Karpas-422 (cell line): ENCODE results near the gene RPS16. TPM values are rescaled to one million over a fixed set of nuclear protein-coding genes. Genes with fewer than 3 reads are reported as not detected.

Experiments used
- DNase-seq: peaks from one replicate; pipeline ENCODE4 v3.0.0-alpha.2; 2015
- H2AFZ ChIP-seq: fragments of 200-600 bp; sonication (generic); 2 replicates; pipeline ENCODE4 v1.6.1; 2014; ENCODE audit warnings: antibody characterized with exemption, low read length, mixed read lengths
- H3K27ac ChIP-seq: fragments of 200-600 bp; sonication (generic); 2 replicates; pipeline ENCODE4 v1.5.1; 2014; ENCODE audit warnings: mild to moderate bottlenecking, low read length, moderate library complexity
- H3K27me3 ChIP-seq: fragments of 200-600 bp; sonication (generic); 2 replicates; pipeline ENCODE4 v1.6.1; 2014; ENCODE audit warnings: low read length, mixed read lengths
- H3K36me3 ChIP-seq: fragments of 200-600 bp; sonication (generic); 2 replicates; pipeline ENCODE4 v1.6.1; 2014; ENCODE audit warnings: low read length, mixed read lengths; ENCODE audit not compliant: insufficient read depth
- H3K4me1 ChIP-seq: fragments of 200-600 bp; sonication (generic); 2 replicates; pipeline ENCODE4 v1.6.1; 2014; ENCODE audit warnings: mild to moderate bottlenecking, low read length, mixed read lengths
- H3K4me2 ChIP-seq: fragments of 200-600 bp; sonication (generic); 2 replicates; pipeline ENCODE4 v1.6.1; 2014; ENCODE audit warnings: low read length, low read depth, mild to moderate bottlenecking; ENCODE audit not compliant: poor library complexity, severe bottlenecking
- H3K4me3 ChIP-seq: fragments of 200-600 bp; sonication (generic); 2 replicates; pipeline ENCODE4 v1.5.1; 2014; ENCODE audit warnings: mild to moderate bottlenecking, antibody characterized with exemption, low read length, mixed read lengths
- H3K79me2 ChIP-seq: fragments of 200-600 bp; sonication (generic); 2 replicates; pipeline ENCODE4 v1.6.1; 2014; ENCODE audit warnings: mild to moderate bottlenecking, low read length, mixed read lengths
- H3K9ac ChIP-seq: fragments of 200-600 bp; sonication (generic); 2 replicates; pipeline ENCODE4 v1.6.0; 2014; ENCODE audit warnings: low read length
- H3K9me2 ChIP-seq: fragments of 200-600 bp; sonication (generic), shearing (Covaris generic); replicated peaks from 2 replicates; pipeline ENCODE4 v1.6.0; 2014; ENCODE audit warnings: mild to moderate bottlenecking, low read length, moderate library complexity; ENCODE audit not compliant: insufficient read depth
- H3K9me3 ChIP-seq: fragments of 300-700, 200-600 bp; sonication (generic); 2 replicates; pipeline ENCODE4 v1.6.1; 2014; ENCODE audit warnings: low read length, mixed read lengths
- H4K20me1 ChIP-seq: fragments of 200-600 bp; sonication (generic); 2 replicates; pipeline ENCODE4 v1.6.1; 2014; ENCODE audit warnings: mild to moderate bottlenecking, antibody characterized with exemption, low read length, low read depth; ENCODE audit not compliant: insufficient read depth
- total RNA-seq: library from RNA; depleted of rRNA; stranded (reverse); fragments of >200 nt; shearing (Covaris generic); gene quantifications from 2 replicates; pipeline ENCODE4 v1.2.3, GENCODE V29; 2014; ENCODE audit warnings: low replicate concordance

The RPS16 gene
- total RNA-seq, 1 experiment from 2014 or later: 378 TPM

DNA sequence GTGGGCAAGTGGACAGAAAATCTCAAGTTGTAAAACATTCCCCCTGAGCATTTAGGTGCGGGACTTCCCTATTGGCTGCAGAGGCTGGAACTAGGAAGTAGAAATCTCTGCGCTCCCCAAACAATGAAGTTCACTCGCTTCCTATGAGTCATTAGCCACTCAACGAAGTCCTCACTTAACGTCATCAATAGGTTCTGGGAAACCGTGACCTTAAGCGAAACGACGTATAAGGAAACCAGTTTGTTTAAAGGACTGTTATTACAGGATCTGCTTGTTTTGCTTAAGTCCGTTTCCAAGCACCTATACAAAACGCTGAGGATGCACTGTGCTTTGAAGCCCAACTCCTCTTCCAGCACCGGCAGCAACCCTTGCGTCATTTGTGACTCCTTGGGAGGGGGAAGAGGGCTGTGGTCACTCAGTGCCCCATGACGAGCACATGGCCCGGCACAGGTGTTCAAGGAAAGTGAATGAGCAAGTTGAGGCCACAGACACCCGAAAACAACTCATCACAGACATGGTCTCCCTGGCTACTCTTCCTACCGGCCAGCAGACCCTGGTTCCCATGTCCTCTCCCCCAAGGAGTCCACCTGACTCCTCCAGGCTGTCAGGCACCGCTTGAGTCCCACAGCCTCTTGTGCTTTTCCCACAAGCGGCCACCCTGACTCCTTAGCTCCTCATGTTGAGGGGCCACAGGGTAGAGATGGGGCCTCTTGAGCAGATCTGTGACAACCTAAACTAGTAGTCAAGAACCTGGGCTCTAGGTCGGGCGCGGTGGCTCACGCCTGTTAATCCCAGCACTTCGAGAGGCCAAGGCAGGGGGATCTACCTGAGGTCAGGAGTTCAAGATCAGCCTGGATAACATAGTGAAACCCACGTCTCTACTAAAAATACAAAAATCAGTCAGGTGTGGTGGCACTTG lies 4.8 kb downstream of the RPS16 start:
- H3K4me2 ChIP-seq: no peak overlapping the region

DNA sequence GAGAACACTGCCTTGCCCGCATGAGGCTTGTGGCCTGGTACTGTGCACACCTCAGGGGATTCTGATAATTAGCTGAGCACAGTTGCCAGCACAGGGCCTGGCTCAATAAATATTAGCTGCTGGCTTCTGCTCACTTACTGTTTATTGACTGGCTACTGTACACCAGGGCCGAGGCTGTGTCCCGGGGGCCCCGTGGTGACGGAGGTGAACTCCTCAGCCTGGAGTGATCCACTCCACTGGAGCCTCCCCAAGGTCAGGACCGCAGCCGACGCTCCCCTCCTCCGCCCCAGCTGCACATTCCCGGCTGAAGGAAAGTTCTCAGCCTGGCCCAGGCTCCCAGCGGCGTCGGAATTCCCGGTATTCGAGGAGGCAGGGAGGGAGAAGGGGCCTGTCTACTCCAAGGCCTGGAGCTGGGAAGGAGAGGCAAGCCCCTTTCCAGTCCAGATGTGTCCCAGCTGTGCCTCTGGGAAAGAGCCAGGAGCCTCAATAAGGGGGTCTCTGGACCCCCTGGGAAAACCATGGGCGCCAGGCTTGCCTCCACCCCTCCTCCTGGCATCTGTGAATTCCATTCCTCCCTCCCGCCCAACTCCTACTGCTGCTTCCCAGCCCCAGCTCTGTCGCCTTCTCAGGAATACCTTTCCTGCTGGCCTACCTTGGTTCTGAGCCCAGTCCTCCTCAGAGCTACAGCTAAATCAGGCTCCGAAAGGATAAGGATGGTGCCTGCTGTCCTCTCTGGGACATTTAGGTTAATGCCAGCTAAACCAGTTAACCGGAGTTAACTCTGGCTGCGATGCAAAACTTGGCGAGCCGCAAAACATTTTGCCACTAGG lies 7.3 kb downstream of the RPS16 start:
- Histone ChIP-seq H3K9me3 (no peaks in the 10 kb centered on the region), H2AFZ (no peak overlapping the region), H3K27me3 (no peaks in the 10 kb centered on the region), H3K27ac (no peak overlapping the region), H3K9me2 (no peaks in the 10 kb centered on the region), H3K4me2 (no peak overlapping the region), H3K4me3 (no peak overlapping the region), H3K79me2 (peaks cover under 1% of the 10 kb centered on the region; the same call in 1 of the 2 replicates), H4K20me1 (peaks cover 5% of the 10 kb centered on the region), H3K36me3 (peaks cover 9% of the 10 kb centered on the region), H3K9ac (no peak overlapping the region), H3K4me1 (peaks cover 1% of the 10 kb centered on the region)
- peak; percentile 53 for DNase-seq

More for the DNA sequence above, 4.8 kb downstream of the RPS16 start:
- peaks cover 19% of the 10 kb centered on the region for H4K20me1 ChIP-seq
- no peaks in the 10 kb centered on the region for H3K9me3 ChIP-seq
- H3K9me2 ChIP-seq: no peaks in the 10 kb centered on the region
- peaks cover 16% of the 10 kb centered on the region for H3K4me1 ChIP-seq
- peaks cover 24% of the 10 kb centered on the region for H3K79me2 ChIP-seq
- H3K36me3 ChIP-seq: peaks cover 25% of the 10 kb centered on the region
- no peaks in the 10 kb centered on the region for H3K27me3 ChIP-seq
- H3K27ac ChIP-seq: peak overlapping the region; percentile 30
- H3K9ac ChIP-seq: no peak overlapping the region
- H2AFZ ChIP-seq: no peak overlapping the region
- no peak overlapping the region for H3K4me3 ChIP-seq
- peak; percentile 80 for DNase-seq

GRCh38 chr19:39427707-39428106 lies 8.0 kb downstream of the RPS16 start:
- Histone ChIP-seq H3K4me3 (no peak overlapping the region), H3K79me2 (no peaks in the 10 kb centered on the region), H3K36me3 (peaks cover 2% of the 10 kb centered on the region; the same call in 1 of the 2 replicates), H4K20me1 (no peaks in the 10 kb centered on the region), H3K27me3 (no peaks in the 10 kb centered on the region), H3K9me3 (no peaks in the 10 kb centered on the region), H3K9me2 (no peaks in the 10 kb centered on the region), H3K4me1 (no peaks in the 10 kb centered on the region), H2AFZ (no peak overlapping the region), H3K4me2 (no peak overlapping the region), H3K27ac (no peak overlapping the region), H3K9ac (no peak overlapping the region)
- no peak for DNase-seq

DNA sequence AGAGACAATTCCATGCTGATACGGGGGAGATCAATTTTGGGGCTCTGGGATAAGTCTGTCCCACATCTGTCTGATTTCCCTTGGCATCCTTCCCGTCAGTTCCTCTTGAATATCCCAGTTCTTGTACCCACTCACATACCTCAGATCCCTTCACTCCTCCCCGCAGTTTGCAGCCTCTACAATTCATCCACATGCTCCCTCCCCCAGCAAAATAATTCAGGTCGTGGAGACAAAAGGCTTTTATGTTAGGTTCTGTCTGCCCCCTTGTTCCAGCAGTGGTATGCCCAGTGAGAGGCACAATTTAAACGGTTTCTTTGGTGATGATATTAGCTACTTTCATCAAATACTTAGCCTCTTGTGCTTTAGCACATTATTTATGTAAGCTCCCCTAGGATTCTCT lies 9.6 kb downstream of the RPS16 start:
- DNase-seq: peak; percentile 60
- H3K9me2 ChIP-seq: no peaks in the 10 kb centered on the region
- no peaks in the 10 kb centered on the region for H3K79me2 ChIP-seq
- no peak overlapping the region for H3K27ac ChIP-seq
- no peaks in the 10 kb centered on the region for H3K36me3 ChIP-seq
- H3K9me3 ChIP-seq: no peaks in the 10 kb centered on the region
- H4K20me1 ChIP-seq: no peaks in the 10 kb centered on the region
- H3K4me3 ChIP-seq: no peak overlapping the region
- no peak overlapping the region for H3K4me2 ChIP-seq
- no peaks in the 10 kb centered on the region for H3K27me3 ChIP-seq
- H3K4me1 ChIP-seq: no peaks in the 10 kb centered on the region
- no peak overlapping the region for H3K9ac ChIP-seq
- H2AFZ ChIP-seq: no peak overlapping the region

DNA sequence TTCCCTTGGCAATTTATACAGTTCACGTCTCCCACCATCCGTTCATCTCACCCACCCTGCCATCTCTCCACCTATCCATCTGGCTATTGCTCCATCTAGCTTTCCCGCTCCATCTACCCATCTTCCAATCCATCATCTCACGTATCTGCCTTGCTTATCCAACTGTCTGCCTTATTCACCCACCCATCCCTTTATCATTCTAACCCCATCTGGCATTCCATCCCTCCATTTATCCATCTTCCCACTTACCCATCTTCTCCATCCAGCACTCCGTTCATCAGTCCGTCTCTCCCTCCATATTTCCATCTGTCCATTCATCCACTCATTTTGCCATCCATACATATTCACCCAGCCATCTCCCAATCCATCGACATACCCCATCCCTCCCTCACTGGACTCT lies 10.0 kb downstream of the RPS16 start:
- no peak overlapping the region for H3K4me2 ChIP-seq
- H3K4me1 ChIP-seq: no peaks in the 10 kb centered on the region
- H3K4me3 ChIP-seq: no peak overlapping the region
- H3K36me3 ChIP-seq: no peaks in the 10 kb centered on the region
- no peaks in the 10 kb centered on the region for H3K79me2 ChIP-seq
- no peaks in the 10 kb centered on the region for H3K27me3 ChIP-seq
- no peak overlapping the region for H3K27ac ChIP-seq
- no peak for DNase-seq
- H3K9me2 ChIP-seq: no peaks in the 10 kb centered on the region
- no peak overlapping the region for H2AFZ ChIP-seq
- H3K9ac ChIP-seq: no peak overlapping the region
- no peaks in the 10 kb centered on the region for H4K20me1 ChIP-seq
- no peaks in the 10 kb centered on the region for H3K9me3 ChIP-seq

DNA sequence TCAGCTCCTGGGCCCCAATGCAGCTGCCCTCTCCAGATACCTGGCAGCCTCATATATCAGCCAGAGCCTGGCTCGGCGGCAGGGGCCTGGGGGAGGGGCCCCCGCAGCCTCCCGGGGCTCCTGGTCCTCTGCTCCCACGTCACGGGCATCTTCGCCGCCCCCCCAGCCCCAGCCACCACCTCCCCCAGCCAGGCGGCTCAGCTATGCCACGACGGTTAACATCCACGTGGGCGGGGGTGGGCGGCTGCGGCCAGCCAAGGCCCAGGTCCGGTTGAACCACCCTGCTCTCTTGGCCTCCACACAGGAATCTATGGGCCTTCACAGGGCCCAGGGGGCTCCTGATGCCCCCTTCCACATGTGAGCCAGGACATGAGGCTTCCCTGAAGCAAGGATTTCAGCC lies 10.8 kb downstream of the RPS16 start:
- Histone ChIP-seq H2AFZ (no peak overlapping the region), H3K36me3 (no peaks in the 10 kb centered on the region), H4K20me1 (no peaks in the 10 kb centered on the region), H3K27ac (no peak overlapping the region), H3K79me2 (no peaks in the 10 kb centered on the region), H3K4me2 (no peak overlapping the region), H3K27me3 (no peaks in the 10 kb centered on the region), H3K9ac (no peak overlapping the region), H3K4me3 (no peak overlapping the region), H3K4me1 (no peaks in the 10 kb centered on the region), H3K9me2 (no peaks in the 10 kb centered on the region), H3K9me3 (no peaks in the 10 kb centered on the region)
- DNase-seq: no peak

DNA sequence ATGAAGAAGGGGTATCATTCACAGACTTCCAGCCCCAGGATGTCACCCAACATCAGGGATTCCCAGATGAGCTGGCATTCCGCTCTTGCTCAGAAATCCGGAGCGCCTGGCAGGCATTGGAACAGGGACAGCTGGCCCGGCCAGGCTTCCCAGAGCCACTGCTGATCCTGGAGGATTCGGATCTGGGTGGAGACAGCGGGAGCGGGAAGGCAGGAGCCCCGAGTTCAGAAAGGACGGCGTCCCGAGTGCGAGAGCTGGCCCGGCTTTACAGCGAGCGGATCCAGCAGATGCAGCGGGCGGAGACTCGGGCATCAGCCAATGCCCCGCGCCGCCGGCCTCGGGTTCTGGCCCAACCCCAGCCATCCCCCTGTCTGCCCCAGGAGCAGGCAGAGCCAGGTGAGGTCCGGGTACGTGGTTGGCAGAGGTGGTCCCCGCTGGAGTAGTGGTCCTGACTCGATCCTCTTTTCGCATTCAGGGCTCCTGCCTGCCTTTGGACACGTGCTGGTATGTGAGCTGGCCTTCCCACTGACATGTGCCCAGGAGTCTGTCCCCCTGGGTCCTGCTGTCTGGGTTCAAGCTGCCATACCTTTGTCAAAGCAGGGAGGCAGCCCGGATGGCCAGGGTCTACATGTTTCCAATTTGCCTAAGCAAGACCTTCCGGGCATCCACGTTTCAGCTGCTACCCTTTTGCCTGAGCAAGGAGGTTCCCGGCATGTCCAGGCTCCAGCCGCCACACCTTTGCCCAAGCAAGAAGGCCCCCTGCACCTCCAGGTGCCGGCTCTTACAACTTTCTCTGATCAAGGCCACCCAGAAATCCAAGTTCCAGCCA lies 12.3 kb downstream of the RPS16 start:
- H3K9ac ChIP-seq: no peak overlapping the region
- no peak overlapping the region for H3K4me3 ChIP-seq
- no peaks in the 10 kb centered on the region for H3K9me2 ChIP-seq
- H3K36me3 ChIP-seq: no peaks in the 10 kb centered on the region
- H2AFZ ChIP-seq: no peak overlapping the region
- no peaks in the 10 kb centered on the region for H3K27me3 ChIP-seq
- H3K4me2 ChIP-seq: no peak overlapping the region
- no peaks in the 10 kb centered on the region for H3K4me1 ChIP-seq
- H4K20me1 ChIP-seq: no peaks in the 10 kb centered on the region
- no peaks in the 10 kb centered on the region for H3K9me3 ChIP-seq
- no peak overlapping the region for H3K27ac ChIP-seq
- no peak for DNase-seq
- H3K79me2 ChIP-seq: no peaks in the 10 kb centered on the region
